Suprapubic skin (tissue), 4 donors: ENCODE data around the gene RMI2.
A peak's percentile ranks its signal among the peaks of the same experiment; 100 is the strongest.

Source experiments
- POLR2A ChIP-seq, 2 donors: fragments of 450-650 bp; IDR thresholded peaks; one replicate each; pipeline ENCODE4 v1.6.1; 2017; ENCODE audit warnings: antibody characterized with exemption in 2 of 2, mild to moderate bottlenecking in 2 of 2, moderate library complexity in 2 of 2
- POLR2AphosphoS5 ChIP-seq, 3 donors: sonication (generic); formaldehyde crosslinking; IDR thresholded peaks; one replicate each; pipeline ENCODE4 v1.6.1; 2017; ENCODE audit warnings: antibody characterized with exemption in 3 of 3
- TF ChIP-seq, protein P1 (sequence below), 2 donors: fragments of 200-600 bp in 1 of 2; fragments of 450-650 bp in 1 of 2; sonication (generic) in 1 of 2; IDR thresholded peaks; one replicate each; pipeline ENCODE4 v1.5.1; 2016 to 2019; ENCODE audit warnings: antibody characterized with exemption in 2 of 2, mild to moderate bottlenecking in 1 of 2, moderate library complexity in 1 of 2

DNA sequence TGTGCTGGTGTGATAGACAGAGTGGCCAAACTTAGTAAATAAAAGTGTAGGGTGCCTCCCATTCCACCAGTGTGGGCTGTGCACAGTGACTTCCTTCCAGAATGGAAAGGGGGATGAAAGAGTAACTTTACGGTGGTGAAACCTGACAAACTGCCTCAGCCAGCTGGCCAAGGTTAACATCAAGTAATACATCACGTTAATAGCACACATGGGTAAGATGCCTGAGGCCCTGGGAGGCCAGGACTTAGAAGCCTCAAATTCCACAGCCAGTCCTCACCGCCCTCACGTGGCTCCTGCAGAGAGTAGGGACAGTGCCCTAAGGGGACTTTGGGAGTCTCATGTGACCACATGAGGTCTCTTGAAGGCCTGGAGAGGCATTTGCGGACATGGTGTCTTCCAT, 14.1 kb downstream of the RMI2 start:
- TF ChIP-seq, protein P1, sequence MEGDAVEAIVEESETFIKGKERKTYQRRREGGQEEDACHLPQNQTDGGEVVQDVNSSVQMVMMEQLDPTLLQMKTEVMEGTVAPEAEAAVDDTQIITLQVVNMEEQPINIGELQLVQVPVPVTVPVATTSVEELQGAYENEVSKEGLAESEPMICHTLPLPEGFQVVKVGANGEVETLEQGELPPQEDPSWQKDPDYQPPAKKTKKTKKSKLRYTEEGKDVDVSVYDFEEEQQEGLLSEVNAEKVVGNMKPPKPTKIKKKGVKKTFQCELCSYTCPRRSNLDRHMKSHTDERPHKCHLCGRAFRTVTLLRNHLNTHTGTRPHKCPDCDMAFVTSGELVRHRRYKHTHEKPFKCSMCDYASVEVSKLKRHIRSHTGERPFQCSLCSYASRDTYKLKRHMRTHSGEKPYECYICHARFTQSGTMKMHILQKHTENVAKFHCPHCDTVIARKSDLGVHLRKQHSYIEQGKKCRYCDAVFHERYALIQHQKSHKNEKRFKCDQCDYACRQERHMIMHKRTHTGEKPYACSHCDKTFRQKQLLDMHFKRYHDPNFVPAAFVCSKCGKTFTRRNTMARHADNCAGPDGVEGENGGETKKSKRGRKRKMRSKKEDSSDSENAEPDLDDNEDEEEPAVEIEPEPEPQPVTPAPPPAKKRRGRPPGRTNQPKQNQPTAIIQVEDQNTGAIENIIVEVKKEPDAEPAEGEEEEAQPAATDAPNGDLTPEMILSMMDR (IDR thresholded peaks at IDR 0.05), result no peak
- TF ChIP-seq POLR2A (IDR thresholded peaks at IDR 0.05) (no peak), POLR2AphosphoS5 (IDR thresholded peaks at IDR 0.05) (peak in 1 of 3 donors; percentile 82)
